OCI-LY3 (cell line): ENCODE measurements around the gene EFCAB6.

ENCODE experiments used
- EZH2phosphoT487 ChIP-seq: fragments of 200-600 bp; shearing (Covaris generic); IDR thresholded peaks from 2 replicates; pipeline ENCODE4 v1.6.1; 2018; ENCODE audit warnings: antibody characterized with exemption, mixed run types, low read depth
- TF ChIP-seq, protein P1 (sequence below): fragments of 200-600, 300-600 bp; sonication (generic); IDR thresholded peaks from 2 replicates; pipeline ENCODE4 v1.5.1; 2014; ENCODE audit warnings: antibody characterized with exemption, low read length, low read depth

DNA sequence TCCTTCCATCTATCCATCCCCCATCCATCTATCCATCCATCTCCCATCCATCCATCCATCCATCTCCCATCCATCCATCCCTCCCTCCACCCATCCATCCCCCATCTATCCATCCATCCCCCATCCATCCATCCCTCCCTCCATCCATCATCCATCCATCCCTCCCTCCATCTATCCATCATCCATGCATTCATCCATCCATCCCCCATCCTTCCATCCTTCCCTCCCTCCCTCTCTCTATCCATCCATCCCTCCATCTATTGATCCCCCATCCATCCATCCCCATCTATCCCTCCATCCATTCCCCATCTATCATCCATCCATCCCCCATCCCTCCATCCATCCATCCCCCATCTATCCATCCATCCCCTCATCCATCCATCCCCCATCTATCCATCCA, 303.6 kb downstream of the EFCAB6 start:
- TF ChIP-seq, protein P1, sequence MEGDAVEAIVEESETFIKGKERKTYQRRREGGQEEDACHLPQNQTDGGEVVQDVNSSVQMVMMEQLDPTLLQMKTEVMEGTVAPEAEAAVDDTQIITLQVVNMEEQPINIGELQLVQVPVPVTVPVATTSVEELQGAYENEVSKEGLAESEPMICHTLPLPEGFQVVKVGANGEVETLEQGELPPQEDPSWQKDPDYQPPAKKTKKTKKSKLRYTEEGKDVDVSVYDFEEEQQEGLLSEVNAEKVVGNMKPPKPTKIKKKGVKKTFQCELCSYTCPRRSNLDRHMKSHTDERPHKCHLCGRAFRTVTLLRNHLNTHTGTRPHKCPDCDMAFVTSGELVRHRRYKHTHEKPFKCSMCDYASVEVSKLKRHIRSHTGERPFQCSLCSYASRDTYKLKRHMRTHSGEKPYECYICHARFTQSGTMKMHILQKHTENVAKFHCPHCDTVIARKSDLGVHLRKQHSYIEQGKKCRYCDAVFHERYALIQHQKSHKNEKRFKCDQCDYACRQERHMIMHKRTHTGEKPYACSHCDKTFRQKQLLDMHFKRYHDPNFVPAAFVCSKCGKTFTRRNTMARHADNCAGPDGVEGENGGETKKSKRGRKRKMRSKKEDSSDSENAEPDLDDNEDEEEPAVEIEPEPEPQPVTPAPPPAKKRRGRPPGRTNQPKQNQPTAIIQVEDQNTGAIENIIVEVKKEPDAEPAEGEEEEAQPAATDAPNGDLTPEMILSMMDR, result no peak
- no peak for TF ChIP-seq EZH2phosphoT487
